GM18907 (cell line): ENCODE results near the gene UBAC1.
"Not testable (repeated sequence)": the region's sequence is repeated elsewhere in the genome, so short reads cannot be mapped to it uniquely, and the experiment has no call there.

ENCODE experiments used
- ATAC-seq: cut with Tn5 transposase; IDR thresholded peaks from one replicate; pipeline ENCODE4 v1.9.1; 2021; ENCODE audit warnings: mild to moderate bottlenecking, moderate library complexity; ENCODE audit not compliant: unreplicated experiment

The UBAC1 gene

DNA sequence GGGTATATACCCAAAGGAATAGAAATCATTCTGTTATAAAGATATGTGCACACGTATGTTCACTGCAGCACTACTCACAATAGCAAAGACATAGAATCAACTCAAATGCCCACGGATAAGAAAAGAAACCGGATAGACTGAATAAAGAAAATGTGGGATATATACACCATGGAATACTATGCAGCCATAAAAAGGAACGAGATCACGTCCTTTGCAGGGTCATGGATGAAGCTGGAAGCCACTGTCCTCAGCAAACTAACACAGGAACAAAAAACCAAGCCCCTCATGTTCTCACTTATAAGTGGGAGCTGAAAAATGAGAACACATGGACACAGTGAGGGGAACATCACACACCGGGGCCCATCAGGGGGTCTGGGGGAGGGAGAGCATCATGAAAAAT is 17.6 kb downstream of the UBAC1 start:
- ATAC-seq = not testable (repeated sequence)

DNA sequence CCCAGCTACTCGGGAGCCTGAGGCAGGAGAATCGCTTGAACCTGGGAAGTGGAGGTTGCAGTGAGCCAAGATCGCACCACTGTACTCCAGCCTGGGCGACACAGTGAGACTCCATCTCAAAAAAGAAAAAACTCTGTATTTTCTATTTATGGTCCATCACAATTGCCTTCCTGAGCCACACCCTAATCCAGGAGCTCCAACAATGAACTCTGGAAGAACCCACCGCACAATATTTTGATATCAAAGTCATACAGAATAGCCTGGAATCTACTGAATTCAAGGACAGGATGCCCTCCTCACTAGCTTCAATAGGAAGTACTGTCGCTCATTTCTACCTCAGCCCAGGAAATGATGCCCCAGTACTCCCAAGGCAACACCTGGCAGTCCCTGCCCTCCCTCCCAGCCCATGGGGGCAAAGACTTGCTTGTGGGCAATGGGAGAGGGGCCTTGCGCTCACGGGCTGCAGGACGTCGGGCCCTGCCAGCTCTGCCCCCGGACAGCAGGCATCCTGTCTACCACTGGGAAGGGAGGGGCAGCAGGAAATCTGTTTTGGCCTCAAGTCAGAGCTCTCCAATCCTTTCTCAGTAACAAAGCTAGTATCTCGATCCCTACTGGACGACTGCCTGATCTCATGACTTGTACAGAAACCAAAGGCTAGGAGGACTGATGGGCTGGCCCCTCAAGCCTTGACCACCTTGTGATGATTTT is 19.7 kb downstream of the UBAC1 start:
- no peak for ATAC-seq

DNA sequence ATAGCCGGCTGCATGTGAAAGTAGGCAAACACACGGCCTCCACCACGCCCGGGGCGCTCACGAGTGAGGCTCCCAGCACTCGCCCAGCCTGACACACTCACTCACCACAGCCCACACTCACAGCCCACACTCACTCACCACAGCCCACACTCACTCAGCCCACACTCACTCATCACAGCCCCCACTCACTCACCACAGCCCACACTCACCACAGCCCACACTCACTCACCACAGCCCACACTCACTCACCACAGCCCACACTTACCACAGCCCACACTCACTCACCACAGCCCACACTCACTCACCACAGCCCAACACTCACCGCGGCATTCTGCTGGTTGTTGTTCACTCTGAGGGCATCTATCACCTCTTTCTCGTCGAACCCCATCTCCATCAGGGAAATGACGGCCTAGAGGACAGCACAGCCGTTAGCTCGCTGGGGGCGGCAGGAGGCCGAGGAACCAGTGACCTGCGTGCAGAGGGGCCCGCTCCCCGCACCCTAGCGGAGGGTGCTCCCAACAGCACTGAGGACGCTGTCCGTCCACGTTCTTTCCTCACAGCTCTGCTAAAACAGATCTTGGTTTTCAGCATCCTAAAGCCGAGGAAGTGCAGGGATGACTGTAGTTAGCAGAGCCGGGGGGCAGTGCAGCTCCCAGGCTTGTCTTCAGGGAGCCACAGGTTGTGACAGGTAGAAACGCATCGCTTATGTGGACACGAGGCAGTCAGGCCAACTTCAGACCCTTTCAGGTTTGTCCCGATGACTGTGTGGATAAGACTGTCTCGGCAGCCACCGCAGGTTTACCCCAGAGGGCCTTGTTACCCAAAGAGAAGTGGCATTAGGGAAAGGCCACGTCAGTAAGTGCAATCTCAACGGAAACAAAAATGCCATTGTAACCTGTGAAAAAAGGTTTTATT is 21.6 kb downstream of the UBAC1 start:
- ATAC-seq = no peak

DNA sequence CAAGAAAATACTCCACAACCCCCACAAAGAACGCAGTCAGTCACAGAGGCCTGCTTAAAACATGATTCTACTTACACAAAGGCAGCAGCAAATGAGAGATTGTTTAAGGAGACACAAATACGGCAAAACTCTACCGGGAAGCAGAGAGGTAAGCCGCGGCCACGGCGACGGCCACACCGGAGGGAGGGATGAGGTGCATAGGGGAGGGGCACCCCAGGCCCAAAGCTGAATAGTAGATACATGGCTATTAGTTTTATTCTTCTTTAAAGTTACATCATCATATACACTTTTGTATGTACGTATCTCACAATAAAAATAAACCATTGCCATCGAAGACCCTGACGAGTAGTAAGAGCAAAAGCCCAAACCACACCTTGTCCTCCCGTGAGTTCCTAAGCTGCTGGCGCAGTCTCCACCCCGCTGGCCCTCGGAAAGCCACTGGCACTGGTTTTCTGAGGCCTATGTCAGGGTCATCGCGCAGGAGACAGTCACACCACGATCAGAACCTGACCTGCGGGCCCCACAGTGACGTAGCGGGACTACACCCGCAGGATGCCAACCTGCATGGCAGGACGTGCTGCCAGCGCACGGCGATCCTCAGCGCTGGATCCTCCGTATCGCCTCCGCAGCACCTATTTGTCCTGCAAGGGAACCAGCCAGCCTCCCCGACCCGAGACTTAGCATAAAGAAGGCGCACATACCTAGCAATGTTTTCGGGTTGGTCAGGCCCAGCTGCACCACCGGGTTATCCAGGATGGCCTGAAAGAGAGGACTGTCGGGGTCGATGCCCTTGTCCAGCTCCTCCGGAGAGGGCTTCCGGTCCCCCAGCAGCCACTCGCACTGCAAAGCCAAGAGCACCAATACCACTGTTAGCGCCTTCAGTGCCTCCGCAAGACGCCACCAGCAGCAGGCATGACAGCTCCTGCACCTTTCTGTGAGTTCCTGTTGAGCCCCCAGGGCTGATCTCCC is 23.4 kb downstream of the UBAC1 start:
- ATAC-seq = no peak

DNA sequence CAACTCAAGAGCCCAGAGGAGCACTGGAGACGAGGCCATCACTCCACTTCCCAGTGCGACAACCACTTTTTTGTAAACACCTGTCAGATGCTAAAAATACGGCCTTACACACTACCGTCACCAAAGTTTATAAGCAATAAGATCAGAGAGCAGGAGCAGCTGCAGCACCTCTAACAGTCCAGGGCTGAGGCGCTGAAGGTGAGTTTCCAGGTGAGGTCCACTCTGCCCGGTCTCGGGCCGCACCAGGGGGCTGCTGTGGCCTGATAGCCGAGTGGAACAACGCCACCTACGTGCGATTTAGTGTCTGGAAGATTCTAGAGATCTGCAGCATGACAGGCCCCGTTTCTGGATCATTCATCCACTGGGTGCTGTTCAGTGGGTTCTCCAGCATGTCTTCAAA is 28.1 kb downstream of the UBAC1 start:
- ATAC-seq = no peak

DNA sequence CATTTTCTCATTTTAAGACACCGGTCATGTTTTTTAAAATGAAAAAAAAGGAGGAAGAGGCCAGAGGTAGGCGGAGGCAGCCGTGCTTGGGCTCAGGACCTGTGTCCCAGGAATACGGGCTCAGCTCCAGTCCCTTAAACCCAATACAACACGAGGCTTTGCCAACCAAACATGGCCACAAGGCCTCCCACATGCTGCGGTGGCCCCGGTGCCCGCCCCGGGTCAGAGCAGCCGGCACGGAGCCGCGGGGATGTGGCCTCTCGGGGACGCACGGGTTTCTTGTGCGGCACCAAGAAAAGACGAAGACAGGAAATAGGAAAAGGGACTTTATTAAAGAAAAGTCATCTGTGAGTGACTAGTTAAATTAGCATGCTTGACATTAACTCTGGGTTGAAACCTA is 28.5 kb downstream of the UBAC1 start:
- no peak for ATAC-seq

DNA sequence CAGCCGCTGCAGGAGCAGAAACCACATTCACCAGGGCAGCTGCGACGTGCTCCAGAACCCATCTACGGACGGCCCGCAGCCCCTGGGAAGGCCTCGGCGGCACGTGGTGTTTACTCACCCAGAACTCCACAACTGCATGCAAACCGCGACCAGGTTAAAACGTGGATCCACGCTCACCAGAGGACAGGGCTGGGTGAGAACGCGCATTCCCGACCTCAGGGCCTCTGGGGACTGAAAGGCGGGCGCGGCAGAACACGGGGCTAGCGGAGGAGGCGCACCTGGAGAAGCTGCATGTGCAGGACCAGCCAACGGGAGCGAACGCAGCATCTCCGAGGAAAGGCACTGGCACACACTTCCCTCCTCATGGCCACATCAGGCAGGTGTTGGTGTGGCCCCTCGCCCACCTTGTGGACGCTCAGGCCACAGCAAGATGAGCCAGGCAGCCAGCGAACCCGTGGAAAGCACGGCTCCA is 29.8 kb downstream of the UBAC1 start:
- ATAC-seq = no peak

DNA sequence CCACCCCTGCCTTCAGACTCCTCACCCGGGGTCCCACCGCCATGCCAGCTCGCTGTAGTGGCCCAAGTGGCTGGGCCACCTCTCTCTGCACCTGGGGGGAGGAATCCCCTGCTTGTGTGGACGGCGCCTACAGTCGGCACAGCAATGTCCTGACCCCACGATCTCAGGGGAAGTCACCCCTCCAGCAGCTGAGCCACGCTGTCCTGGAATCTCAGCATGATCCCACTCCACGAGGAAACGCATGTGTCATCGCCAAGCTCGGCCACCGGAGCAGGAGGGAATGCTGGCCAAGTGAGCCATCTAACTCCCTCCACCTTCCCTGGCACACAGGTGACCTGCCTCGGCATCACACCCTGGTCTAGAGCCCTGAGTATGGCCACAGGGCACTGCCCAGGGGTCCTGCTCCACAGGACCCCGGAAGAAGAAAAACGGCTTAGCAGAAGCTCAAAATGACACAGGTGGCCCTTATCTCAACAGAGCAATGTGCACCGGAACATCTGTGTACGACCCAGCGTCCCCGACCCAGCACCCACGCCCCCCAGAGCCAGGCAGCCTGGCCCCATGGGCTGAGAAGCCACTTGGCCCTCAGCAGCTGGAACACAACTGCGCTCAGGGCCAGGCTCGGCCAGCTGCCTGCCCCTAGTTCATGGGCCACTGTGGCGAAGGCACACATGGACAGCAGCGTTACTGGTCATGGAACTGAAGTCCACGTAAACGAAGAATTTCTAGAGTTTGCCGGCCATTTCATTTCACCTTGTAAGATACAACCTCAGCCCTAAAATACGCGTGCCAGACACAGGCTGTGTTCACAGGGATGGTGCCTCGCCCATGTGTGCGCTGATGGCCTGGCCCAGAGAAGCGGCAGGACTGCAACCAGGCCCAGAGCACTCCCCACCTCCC is 30.5 kb downstream of the UBAC1 start:
- ATAC-seq = no peak

DNA sequence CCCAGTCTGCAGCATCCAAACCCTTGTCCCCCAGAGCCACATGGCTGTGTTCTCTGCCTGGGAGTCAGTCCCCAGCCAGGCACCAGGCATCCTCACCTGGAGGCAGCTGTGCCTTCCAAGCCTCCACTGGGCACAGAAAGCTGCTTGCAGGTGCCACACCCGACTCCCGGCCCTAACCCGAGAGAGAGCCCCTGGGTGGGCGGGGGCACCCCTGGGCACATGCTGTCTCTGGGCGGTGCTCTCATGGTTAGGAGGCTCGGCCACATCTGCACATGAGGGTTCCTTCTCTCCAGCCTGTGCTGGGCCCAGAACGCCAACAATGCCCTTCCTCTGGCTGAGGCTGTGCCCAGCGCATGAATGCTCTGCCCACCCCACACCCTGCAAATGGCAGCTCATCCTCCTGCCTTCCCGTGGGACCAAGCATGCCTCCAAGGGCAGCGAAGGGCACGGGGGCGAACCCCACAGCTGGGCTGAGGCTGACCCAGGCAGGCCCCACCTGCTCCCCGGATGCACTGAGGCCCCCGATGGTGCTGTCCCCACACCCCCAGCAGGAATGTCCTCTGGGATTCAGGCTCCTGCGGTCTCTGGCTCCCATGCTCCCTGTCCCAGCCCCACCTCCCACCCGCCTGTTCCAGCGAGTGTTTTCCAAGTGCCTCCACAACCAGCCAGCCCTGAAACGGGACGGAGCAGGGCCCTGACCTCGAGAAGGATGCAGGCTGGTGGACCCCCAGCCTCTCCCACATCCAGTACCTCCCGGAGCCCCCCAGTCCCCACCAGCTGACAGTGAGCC is 31.3 kb downstream of the UBAC1 start:
- no peak for ATAC-seq

DNA sequence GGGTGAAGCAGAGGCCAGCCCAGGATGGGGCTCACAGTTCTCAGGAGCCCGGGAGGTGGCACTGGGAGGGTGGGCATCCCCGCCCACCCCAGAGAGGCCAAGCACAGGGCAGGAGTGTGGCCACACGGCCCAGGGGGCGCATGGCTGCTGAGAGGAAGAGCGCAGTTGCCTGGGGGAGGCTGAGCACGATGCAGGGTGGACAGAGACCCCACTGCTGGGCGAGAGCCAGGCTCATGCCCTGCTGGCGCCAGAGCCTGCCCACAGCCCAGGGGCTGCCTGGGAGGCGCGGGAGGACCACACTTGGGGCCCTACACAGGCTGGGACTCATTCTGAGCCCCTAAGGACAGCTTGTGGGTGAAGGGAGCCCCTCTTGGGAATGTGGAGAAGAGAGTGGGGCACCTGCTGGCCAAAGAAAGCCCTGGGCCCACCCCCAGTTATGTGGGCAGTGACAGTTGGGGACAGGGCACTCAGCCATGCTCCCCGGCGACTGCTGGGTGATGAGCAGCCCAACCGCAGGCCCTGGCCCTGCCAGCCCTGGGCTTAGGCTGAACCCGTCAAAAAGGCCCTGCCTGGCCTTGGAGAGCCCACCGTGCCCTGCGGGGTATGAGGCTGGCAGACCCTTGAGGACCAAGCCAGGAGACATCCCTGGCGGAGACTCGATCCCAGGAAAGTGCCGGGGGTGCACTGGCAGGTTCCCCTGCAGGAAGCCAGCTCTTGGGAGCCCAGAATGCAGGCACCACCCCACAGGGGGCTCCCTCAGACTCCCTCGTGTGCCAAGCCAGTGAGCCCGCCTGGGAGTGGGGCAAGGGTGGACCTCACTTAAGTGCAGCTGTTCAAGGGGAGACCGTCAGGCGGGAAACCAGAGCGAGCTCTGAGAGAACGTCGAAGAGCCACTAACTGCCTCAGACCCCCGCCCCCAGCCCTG is 32.2 kb downstream of the UBAC1 start:
- ATAC-seq = no peak

DNA sequence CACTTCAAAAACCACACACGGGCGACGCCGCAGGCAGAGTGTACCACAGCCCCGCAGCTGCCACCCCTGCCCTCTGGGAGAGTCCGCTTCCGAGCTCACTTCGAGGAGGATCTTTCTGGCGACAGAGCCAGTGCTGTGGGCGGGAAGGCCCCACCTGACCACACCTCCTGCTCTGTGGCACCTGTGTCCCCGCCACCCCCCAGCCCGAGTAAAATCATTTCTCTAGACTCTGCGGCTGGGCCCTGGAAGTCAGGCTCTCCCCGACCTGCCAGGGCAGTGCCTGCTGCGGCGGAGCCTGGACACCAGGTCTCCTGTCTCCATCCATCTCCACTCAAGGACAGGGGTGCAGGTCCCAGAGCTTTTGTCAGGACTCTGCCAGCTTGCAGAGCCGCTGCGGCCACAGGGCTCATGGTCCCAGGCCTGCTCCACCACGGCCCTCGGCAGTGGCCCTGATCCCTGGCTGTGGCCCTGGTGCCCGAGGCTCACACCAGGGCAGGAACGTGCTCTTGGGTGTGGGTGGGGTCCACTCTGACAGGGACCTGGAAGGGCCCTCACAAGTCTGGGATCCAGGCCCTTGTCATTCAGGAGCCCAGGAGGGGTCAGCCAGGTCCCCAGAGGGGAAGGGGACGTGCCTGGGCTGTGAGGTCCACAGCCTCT is 33.0 kb downstream of the UBAC1 start:
- no peak for ATAC-seq

DNA sequence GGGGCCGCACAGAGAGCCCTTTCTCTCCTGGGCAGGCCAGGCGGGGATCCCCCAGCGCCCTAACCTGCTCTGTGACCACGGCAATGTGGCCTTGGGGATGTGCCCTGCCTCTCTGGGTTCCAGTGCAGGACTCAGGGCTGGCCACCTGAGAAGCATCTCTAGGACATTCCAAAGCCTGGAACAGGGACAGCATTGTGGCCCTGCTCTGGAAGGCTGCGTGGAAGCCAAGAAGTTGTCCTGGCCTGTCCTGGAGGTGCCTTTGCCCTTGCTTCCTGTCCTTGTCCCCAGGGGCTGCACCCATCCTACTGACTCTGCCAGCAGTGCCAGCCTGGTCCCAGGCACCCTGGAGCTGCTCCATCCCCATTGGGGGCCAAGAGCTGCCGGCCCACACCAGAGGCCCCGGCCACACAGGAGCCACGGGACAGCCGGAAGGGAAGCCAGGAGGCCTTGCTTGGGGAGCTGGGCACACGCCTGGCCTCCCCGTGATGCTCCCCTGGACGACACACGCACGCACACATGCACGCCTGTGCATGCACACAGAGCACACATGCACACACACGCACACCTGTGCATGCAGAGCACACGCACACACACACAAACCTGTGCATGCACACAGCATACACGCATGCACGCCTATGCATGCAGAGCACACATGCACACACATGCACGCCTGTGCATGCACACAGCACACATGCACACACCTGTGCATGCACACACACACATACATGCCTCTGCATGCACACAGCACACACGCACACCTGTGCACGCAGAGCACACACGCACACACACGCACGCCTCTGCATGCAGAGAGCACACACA is 33.8 kb downstream of the UBAC1 start:
- no peak for ATAC-seq

DNA sequence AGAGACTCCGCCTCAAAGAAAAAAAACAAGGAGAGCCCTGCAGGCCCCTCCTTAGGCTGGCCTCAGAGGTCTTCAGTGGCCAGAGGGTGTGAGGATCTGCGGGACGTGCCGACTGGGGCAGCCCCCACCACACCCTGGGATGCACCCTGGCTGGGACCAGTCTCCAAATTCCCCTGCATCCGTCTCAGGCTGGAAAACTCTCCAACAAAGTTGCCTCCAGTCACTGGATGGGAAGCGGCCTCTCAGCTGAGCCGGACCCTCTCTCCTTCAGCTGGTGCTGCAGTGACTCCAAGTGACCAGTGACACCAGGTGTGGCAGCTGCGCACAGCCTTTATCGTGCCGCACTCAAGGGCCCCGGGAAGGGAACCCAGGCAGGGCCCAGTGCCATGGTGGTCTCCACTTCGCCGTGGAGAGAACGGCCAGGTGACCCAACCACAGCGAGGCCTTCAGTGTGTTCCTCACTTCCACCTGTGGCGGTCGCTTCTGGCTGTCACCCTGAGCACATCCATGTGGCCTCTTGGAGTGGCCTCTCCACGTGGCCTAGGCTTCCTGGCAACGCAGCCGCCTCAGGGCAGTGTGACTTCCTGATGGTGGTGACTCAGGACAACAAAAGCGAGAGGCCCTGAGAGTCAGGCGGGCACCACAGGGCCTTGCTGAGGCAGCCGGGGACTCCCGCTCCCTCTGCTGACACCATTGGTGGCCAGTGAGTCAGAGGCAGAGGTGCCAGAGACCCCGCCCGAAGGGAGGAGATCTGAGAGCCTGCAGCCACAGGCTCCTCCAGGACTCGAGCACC is 34.6 kb downstream of the UBAC1 start:
- no peak for ATAC-seq

DNA sequence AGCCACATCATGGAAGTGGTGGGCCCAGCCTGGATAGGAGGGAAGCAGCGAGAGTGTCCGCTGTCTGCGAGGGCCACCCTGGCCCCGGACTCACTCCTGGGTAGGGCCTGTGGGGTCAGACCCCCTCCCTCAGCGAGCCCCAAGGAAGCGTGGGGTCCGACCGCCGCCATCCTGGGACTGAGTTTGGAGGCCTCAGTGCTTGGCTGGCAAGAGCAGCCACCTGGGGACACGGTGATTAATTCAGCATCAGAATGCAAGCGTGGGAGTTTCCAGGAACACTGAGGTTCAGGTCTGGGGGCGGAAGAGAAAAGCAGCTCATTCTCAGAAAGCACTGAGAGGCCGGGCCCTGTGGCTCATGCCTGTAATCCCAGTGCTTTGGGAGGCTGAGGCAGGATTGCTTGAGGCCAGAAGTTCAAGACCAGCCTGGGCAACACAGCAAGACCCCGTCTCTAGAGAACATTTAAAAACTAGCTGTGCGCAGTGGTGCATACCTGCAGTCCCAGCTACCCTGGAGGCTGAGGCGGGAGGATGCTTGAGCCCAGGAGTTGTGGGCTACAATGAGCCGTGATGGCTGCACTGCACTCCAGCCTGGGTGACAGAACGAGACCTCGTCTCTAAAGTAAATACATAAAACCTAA is 35.6 kb downstream of the UBAC1 start:
- no peak for ATAC-seq

DNA sequence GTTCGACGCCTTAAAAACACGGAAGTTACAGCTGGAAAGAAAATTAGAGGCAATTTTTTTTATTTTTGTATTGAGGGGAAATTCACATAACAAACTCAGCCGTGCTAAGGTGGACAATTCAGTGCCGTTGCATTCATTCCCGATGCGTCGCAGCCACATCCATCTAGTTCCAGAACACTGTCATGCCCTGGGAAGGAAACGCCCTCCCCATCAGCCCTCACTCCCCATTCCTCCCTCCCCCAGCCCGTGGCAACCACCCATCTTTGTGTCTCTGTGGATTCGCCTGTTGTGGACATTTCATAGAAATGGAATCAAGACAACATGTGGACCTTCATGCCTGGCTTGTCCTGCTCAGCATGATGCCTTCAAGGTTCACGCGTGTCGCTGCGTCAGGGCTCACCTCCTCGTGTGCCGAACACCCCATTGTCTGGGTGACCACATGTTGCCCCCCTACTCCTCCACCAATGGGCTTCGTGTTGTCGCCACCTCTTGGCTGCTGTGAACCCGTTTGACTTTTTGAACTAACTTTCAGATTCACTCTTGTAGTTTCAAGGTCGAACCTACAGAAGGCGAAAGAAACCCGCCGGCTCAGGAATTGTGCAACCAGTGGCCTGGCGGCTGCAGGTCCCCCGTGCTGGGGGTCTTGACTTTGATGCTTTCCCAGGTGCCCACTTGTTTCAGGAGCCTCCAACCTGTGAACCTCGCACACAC is 36.4 kb downstream of the UBAC1 start:
- no peak for ATAC-seq
